ENCODE results near the gene SYNGR2.

The SYNGR2 gene

GRCh38 chr17:78163881-78164747, 4.3 kb upstream of the SYNGR2 start:
- H3K27ac ChIP-seq, result peak overlapping the region; percentile 36
- TF ChIP-seq CTCF (conservative IDR thresholded peaks at IDR 0.05) (no peak), ZFX (IDR thresholded peaks at IDR 0.05) (no peak)

GRCh38 chr17:78164748-78165607, 3.4 kb upstream of the SYNGR2 start:
- no peak for TF ChIP-seq ZFX (IDR thresholded peaks at IDR 0.05)
- no peak for TF ChIP-seq CTCF (conservative IDR thresholded peaks at IDR 0.05)
- H3K27ac ChIP-seq, result peak overlapping the region; percentile 36; the same call in 1 of the 2 replicates

- no peak for TF ChIP-seq ZFX (IDR thresholded peaks at IDR 0.05)
- no peak for TF ChIP-seq CTCF (conservative IDR thresholded peaks at IDR 0.05)
- no peak overlapping the region for H3K27ac ChIP-seq
Measured at GRCh38 chr17:78166416-78166815, 2.0 kb upstream of the SYNGR2 start.

GRCh38 chr17:78168903-78169793, 767 bp downstream of the SYNGR2 start:
- peak overlapping the region; percentile 96 for H3K27ac ChIP-seq
- TF ChIP-seq CTCF (conservative IDR thresholded peaks at IDR 0.05) (no peak), ZFX (IDR thresholded peaks at IDR 0.05) (peak; percentile 73)

GRCh38 chr17:78170692-78171590, 2.6 kb downstream of the SYNGR2 start:
- TF ChIP-seq CTCF (conservative IDR thresholded peaks at IDR 0.05), result no peak
- TF ChIP-seq ZFX (IDR thresholded peaks at IDR 0.05), result no peak
- peak overlapping the region; percentile 96 for H3K27ac ChIP-seq

GRCh38 chr17:78171591-78172248, 3.3 kb downstream of the SYNGR2 start:
- H3K27ac ChIP-seq, result peak overlapping the region; percentile 96; the same call in 1 of the 2 replicates

Data from C4-2B (cell line).